CD14-positive monocyte (primary cell): Measurements from ENCODE around the gene PLEKHA8. TPM values are rescaled to one million over a fixed set of nuclear protein-coding genes. Genes with fewer than 3 reads are reported as not detected.

Experiments used
- DNase-seq, 3 donors: peaks; one replicate each; pipeline ENCODE4 v3.0.0-alpha.2; 2011 to 2022
- H2AFZ ChIP-seq: 2 replicates; pipeline ENCODE4 v1.6.0; 2012; ENCODE audit warnings: mild to moderate bottlenecking, low read depth, low read length, inconsistent platforms; ENCODE audit not compliant: insufficient read depth, poor library complexity, severe bottlenecking
- H3K27ac ChIP-seq, 2 donors: 1 replicate in 1 of 2; 2 replicates in 1 of 2; pipeline ENCODE4 v1.5.1; 2012 to 2013; ENCODE audit warnings: low read length in 2 of 2, control low read depth in 1 of 2, inconsistent platforms in 1 of 2, low read depth in 1 of 2, mild to moderate bottlenecking in 1 of 2
- H3K27me3 ChIP-seq, 2 donors: one replicate each; pipeline versions ENCODE4 v1.6.0 to v1.6.1; 2011 to 2013; ENCODE audit warnings: low read length in 2 of 2; ENCODE audit not compliant: control insufficient read depth in 2 of 2, insufficient read depth in 2 of 2
- H3K36me3 ChIP-seq, 2 donors: replicated peaks in 1 of 2; 1 replicate in 1 of 2; 2 replicates in 1 of 2; pipeline versions ENCODE4 v1.5.1 to v1.6.1; 2012 to 2013; ENCODE audit warnings: low read length in 2 of 2, control low read depth in 1 of 2, inconsistent platforms in 1 of 2, mild to moderate bottlenecking in 1 of 2; ENCODE audit not compliant: insufficient read depth in 2 of 2, control insufficient read depth in 1 of 2
- H3K4me1 ChIP-seq, 2 donors: 1 replicate in 1 of 2; 2 replicates in 1 of 2; pipeline versions ENCODE4 v1.5.1 to v1.6.1; 2012 to 2013; ENCODE audit warnings: low read length in 2 of 2, control low read depth in 1 of 2, inconsistent platforms in 1 of 2, mild to moderate bottlenecking in 1 of 2, moderate library complexity in 1 of 2; ENCODE audit not compliant: insufficient read depth in 2 of 2, control insufficient read depth in 1 of 2
- H3K4me2 ChIP-seq: replicated peaks from 2 replicates; pipeline ENCODE3; 2012; ENCODE audit warnings: low read length, moderate library complexity, mild to moderate bottlenecking; ENCODE audit not compliant: poor library complexity, severe bottlenecking; ENCODE audit errors: extremely low read depth
- H3K4me3 ChIP-seq, 3 experiments: fragments of 200-600 bp in 1 of 3; sonication (generic) in 1 of 3; replicated peaks in 1 of 3; 1 replicate in 2 of 3; 2 replicates in 1 of 3; pipeline ENCODE4 v1.5.1; 2011 to 2013; ENCODE audit warnings: low read length in 3 of 3, mild to moderate bottlenecking in 3 of 3, control low read depth in 2 of 3, low read depth in 2 of 3, inconsistent platforms in 1 of 3, moderate library complexity in 1 of 3
- H3K79me2 ChIP-seq: 2 replicates; pipeline ENCODE4 v1.6.0; 2012; ENCODE audit warnings: mild to moderate bottlenecking, control low read depth, inconsistent platforms, low read length, moderate library complexity; ENCODE audit not compliant: insufficient read depth
- H3K9ac ChIP-seq: 2 replicates; pipeline ENCODE4 v1.6.0; 2017; ENCODE audit warnings: low read length, mild to moderate bottlenecking; ENCODE audit not compliant: insufficient read depth, poor library complexity, severe bottlenecking
- H3K9me3 ChIP-seq, 2 donors: replicated peaks in 1 of 2; 1 replicate in 1 of 2; 2 replicates in 1 of 2; pipeline versions ENCODE4 v1.5.1 to v1.6.1; 2012 to 2013; ENCODE audit warnings: low read length in 2 of 2, control low read depth in 1 of 2; ENCODE audit not compliant: control insufficient read depth in 1 of 2, insufficient read depth in 1 of 2
- H4K20me1 ChIP-seq: 2 replicates; pipeline ENCODE4 v1.6.0; 2012; ENCODE audit warnings: mild to moderate bottlenecking, low read length, control low read depth, moderate library complexity; ENCODE audit not compliant: insufficient read depth
- H3K27ac Mint-ChIP-seq, 7 donors: one replicate each; pipeline ENCODE4 v1.8.0; 2020; ENCODE audit warnings: mild to moderate bottlenecking in 7 of 7, mixed read lengths in 7 of 7, moderate library complexity in 6 of 7, inconsistent platforms in 2 of 7
- H3K27me3 Mint-ChIP-seq, 3 donors: one replicate each; pipeline ENCODE4 v1.8.0; 2021 to 2022; ENCODE audit warnings: low read depth in 3 of 3, mild to moderate bottlenecking in 3 of 3, mixed read lengths in 3 of 3, moderate library complexity in 3 of 3, inconsistent platforms in 1 of 3
- H3K36me3 Mint-ChIP-seq, 2 donors: one replicate each; pipeline ENCODE4 v1.8.0; 2020; ENCODE audit warnings: mixed read lengths in 2 of 2, inconsistent platforms in 1 of 2, mild to moderate bottlenecking in 1 of 2
- H3K4me1 Mint-ChIP-seq: one replicate; pipeline ENCODE4 v1.8.0; 2020; ENCODE audit warnings: mild to moderate bottlenecking, mixed read lengths
- H3K4me3 Mint-ChIP-seq, 2 donors: one replicate each; pipeline ENCODE4 v1.8.0; 2020; ENCODE audit warnings: mild to moderate bottlenecking in 2 of 2, mixed read lengths in 2 of 2, moderate library complexity in 1 of 2
- H3K9me3 Mint-ChIP-seq, 7 donors: one replicate each; pipeline ENCODE4 v1.8.0; 2020 to 2022; ENCODE audit warnings: mixed read lengths in 7 of 7, mild to moderate bottlenecking in 6 of 7, moderate library complexity in 6 of 7, inconsistent platforms in 2 of 7
- CTCF ChIP-seq: fragments of 200-600 bp; IDR thresholded peaks from one replicate; pipeline ENCODE4 v1.8.0; 2022; ENCODE audit warnings: antibody characterized with exemption, mild to moderate bottlenecking
- WGBS: methylation state at CpG from one replicate; pipeline ENCODE4 v1.1.5; 2013; ENCODE audit warnings: missing lambda C conversion rate; ENCODE audit not compliant: insufficient coverage; 5-methylcytosine and 5-hydroxymethylcytosine counted together
- intact Hi-C, 2 donors: fragments of 100-400 bp; cut with micrococcal nuclease; formaldehyde crosslinking; loops; one replicate each; pipeline versions ENCODE4 v1.15.0 to v1.15.1; 2023
- polyA plus RNA-seq, 3 donors: library from polyadenylated mRNA; depleted of rRNA in 1 of 3; unstranded in 2 of 3; stranded (reverse) in 1 of 3; fragments of 300-500 nt in 2 of 3; fragments of >200 nt in 1 of 3; fragmentation: Illumina TruSeq in 2 of 3; gene quantifications; 1 replicate in 2 of 3; 2 replicates in 1 of 3; pipeline ENCODE4 v1.2.3, GENCODE V29; 2012 to 2021

The PLEKHA8 gene
- polyA plus RNA-seq, 3 donors = 2.4 to 2.7 (median 2.6) TPM

GRCh38 chr7:30079880-30080279 is 51.7 kb downstream of the PLEKHA8 start:
- Mint-ChIP-seq H3K9me3 (no peaks in the 10 kb centered on the region), H3K36me3 (peaks cover 6 to 10% of the 10 kb centered on the region in 2 donors)
- WGBS = 100% methylated on average over 1 of the region's 2 CpGs

GRCh38 chr7:30080818-30081217 is 52.6 kb downstream of the PLEKHA8 start:
- no peak overlapping the region for H2AFZ ChIP-seq
- no peaks in the 10 kb centered on the region for H3K9me3 ChIP-seq
- Mint-ChIP-seq H3K4me3 (no peak overlapping the region), H3K4me1 (peaks cover 2% of the 10 kb centered on the region), H3K36me3 (peaks cover 6 to 8% of the 10 kb centered on the region in 2 donors), H3K27me3 (no peaks in the 10 kb centered on the region), H3K27ac (no peak overlapping the region), H3K9me3 (no peaks in the 10 kb centered on the region)
- no peak overlapping the region for H3K4me3 ChIP-seq
- no peak for DNase-seq
- H3K4me2 ChIP-seq = no peak overlapping the region
- no peaks in the 10 kb centered on the region for H4K20me1 ChIP-seq
- intact Hi-C loops = no loop called here
- H3K27me3 ChIP-seq = no peaks in the 10 kb centered on the region
- no peak overlapping the region for H3K27ac ChIP-seq
- no peak for TF ChIP-seq CTCF
- no peaks in the 10 kb centered on the region for H3K79me2 ChIP-seq
- no peaks in the 10 kb centered on the region for H3K4me1 ChIP-seq
- no peak overlapping the region for H3K9ac ChIP-seq
- 100% methylated on average over 1 of the region's 3 CpGs for WGBS
- H3K36me3 ChIP-seq = peaks cover 0 to 25% of the 10 kb centered on the region in 2 donors

More at GRCh38 chr7:30079880-30080279, 51.7 kb downstream of the PLEKHA8 start:
- no peaks in the 10 kb centered on the region for H3K9me3 ChIP-seq
- no peak overlapping the region for H3K27ac ChIP-seq
- no peak overlapping the region for H3K4me3 ChIP-seq
- intact Hi-C loops = no loop called here
- Mint-ChIP-seq H3K27ac (no peak overlapping the region), H3K4me1 (no peaks in the 10 kb centered on the region), H3K4me3 (no peak overlapping the region), H3K27me3 (no peaks in the 10 kb centered on the region)
- no peaks in the 10 kb centered on the region for H3K4me1 ChIP-seq
- H4K20me1 ChIP-seq = no peaks in the 10 kb centered on the region
- H2AFZ ChIP-seq = no peak overlapping the region
- no peak for DNase-seq
- H3K4me2 ChIP-seq = no peak overlapping the region
- no peaks in the 10 kb centered on the region for H3K27me3 ChIP-seq
- H3K79me2 ChIP-seq = no peaks in the 10 kb centered on the region
- peaks cover 2 to 25% of the 10 kb centered on the region in 2 donors for H3K36me3 ChIP-seq
- TF ChIP-seq CTCF = no peak
- H3K9ac ChIP-seq = no peak overlapping the region
